Endothelial cell of umbilical vein (primary cell): ENCODE results near the gene ARPC5L. TPM values are rescaled to one million over a fixed set of nuclear protein-coding genes. Genes with fewer than 3 reads are reported as not detected.

Experiments used
- BruUV-seq: library from RNA; stranded (reverse); fragments of 400-500 nt; replicated peaks from 2 replicates; lab custom pipeline; 2021; lab: Mats Ljungman, UMichigan
- CTCF ChIA-PET: fragments of 300-600, 350-600 bp; sonication (Branson Sonifier 250); formaldehyde crosslinking; loops from one replicate; lab custom pipeline; 2021; ENCODE audit warnings: antibody characterized with exemption, inconsistent platforms; lab: Charles Lee
- POLR2A ChIA-PET: fragments of 300-600, 350-600 bp; sonication (Branson Sonifier 250); formaldehyde crosslinking; loops from one replicate; lab custom pipeline; 2021; ENCODE audit warnings: antibody characterized with exemption, inconsistent platforms; lab: Charles Lee
- DNase-seq: peaks from one replicate; pipeline ENCODE4 v3.0.0-alpha.2; 2011; ENCODE audit warnings: low read depth, low spot score
- FAIRE-seq: peaks from 2 replicates; lab custom pipeline; 2011; peaks lifted over from hg19 to GRCh38; lab: Jason Lieb, UNC
- H2AFZ ChIP-seq: 2 replicates; pipeline ENCODE4 v1.6.0; 2012; ENCODE audit warnings: low read depth, low read length, control low read depth, inconsistent platforms
- H3K27ac ChIP-seq: 2 replicates; pipeline ENCODE4 v1.5.1; 2011; ENCODE audit warnings: low read depth, mild to moderate bottlenecking, control low read depth, low read length, moderate library complexity; ENCODE audit not compliant: insufficient read depth
- H3K27me3 ChIP-seq, 2 experiments: 2 replicates each; pipeline versions ENCODE4 v1.6.0 to v1.6.1; 2011; ENCODE audit warnings: low read length in 2 of 2, mixed read lengths in 1 of 2; ENCODE audit not compliant: control insufficient read depth in 2 of 2, insufficient read depth in 2 of 2
- H3K36me3 ChIP-seq, 2 experiments: 2 replicates in 1 of 2; 3 replicates in 1 of 2; pipeline ENCODE4 v1.5.1; 2011; ENCODE audit warnings: low read length in 2 of 2, mild to moderate bottlenecking in 1 of 2, moderate library complexity in 1 of 2; ENCODE audit not compliant: control insufficient read depth in 2 of 2, insufficient read depth in 2 of 2; ENCODE audit errors: extremely low read depth in 1 of 2
- H3K4me1 ChIP-seq: 3 replicates; pipeline ENCODE4 v1.5.1; 2011; ENCODE audit warnings: mild to moderate bottlenecking, low read length; ENCODE audit not compliant: control insufficient read depth, insufficient read depth; ENCODE audit errors: extremely low read depth
- H3K4me2 ChIP-seq: 2 replicates; pipeline ENCODE4 v1.6.1; 2011; ENCODE audit warnings: low read length, control low read depth, mixed read lengths; ENCODE audit not compliant: insufficient read depth
- H3K4me3 ChIP-seq, 3 experiments: fragments of 200-600 bp in 1 of 3; sonication (generic), shearing (Covaris generic) in 1 of 3; replicated peaks in 1 of 3; 2 replicates each; pipeline ENCODE4 v1.5.1; 2011 to 2016; ENCODE audit warnings: control low read depth in 3 of 3, low read length in 3 of 3, mild to moderate bottlenecking in 2 of 3, inconsistent platforms in 1 of 3, low read depth in 1 of 3, moderate library complexity in 1 of 3; ENCODE audit not compliant: insufficient read depth in 1 of 3
- H3K79me2 ChIP-seq: 2 replicates; pipeline ENCODE4 v1.6.0; 2012; ENCODE audit warnings: low read length, inconsistent platforms; ENCODE audit not compliant: control insufficient read depth, insufficient read depth
- H3K9ac ChIP-seq: replicated peaks from 2 replicates; pipeline ENCODE3; 2011; ENCODE audit warnings: low read length, control low read depth; ENCODE audit not compliant: insufficient read depth; ENCODE audit errors: extremely low read depth
- H3K9me1 ChIP-seq: replicated peaks from 3 replicates; pipeline ENCODE4 v1.6.0; 2011; ENCODE audit warnings: mild to moderate bottlenecking, low read length; ENCODE audit not compliant: control insufficient read depth, insufficient read depth; ENCODE audit errors: extremely low read depth
- H3K9me3 ChIP-seq: replicated peaks from 2 replicates; pipeline ENCODE4 v1.5.1; 2012; ENCODE audit warnings: low read length, inconsistent platforms; ENCODE audit not compliant: control insufficient read depth, insufficient read depth
- H4K20me1 ChIP-seq: replicated peaks from 2 replicates; pipeline ENCODE3; 2011; ENCODE audit warnings: mild to moderate bottlenecking, low read length; ENCODE audit not compliant: control insufficient read depth, insufficient read depth; ENCODE audit errors: extremely low read depth
- EZH2 ChIP-seq: IDR thresholded peaks from 2 replicates; pipeline ENCODE4 v1.6.1; 2012; ENCODE audit warnings: borderline replicate concordance, low read depth, mild to moderate bottlenecking, moderate library complexity, low read length, inconsistent platforms; ENCODE audit not compliant: severe bottlenecking
- GATA2 ChIP-seq: IDR thresholded peaks from 2 replicates; pipeline ENCODE4 v1.7.0; 2011; ENCODE audit warnings: low read depth, mild to moderate bottlenecking, moderate library complexity, mixed read lengths, low read length; ENCODE audit not compliant: insufficient read length, insufficient read depth
- JUN ChIP-seq: IDR thresholded peaks from 2 replicates; pipeline ENCODE4 v1.6.1; 2011; ENCODE audit warnings: borderline replicate concordance, low read depth; ENCODE audit not compliant: insufficient read length, insufficient read depth
- MYC ChIP-seq: IDR thresholded peaks from one replicate; pipeline ENCODE4 v1.6.1; 2011; ENCODE audit warnings: mild to moderate bottlenecking, low read depth, low read length
- POLR2A ChIP-seq: IDR thresholded peaks from 2 replicates; pipeline ENCODE4 v1.6.1; 2012; ENCODE audit warnings: low read depth, mild to moderate bottlenecking, control low read depth, low read length
- dilution Hi-C: fragments of 300-500 bp; cut with MboI; formaldehyde crosslinking; loops from one replicate; pipeline ENCODE4 v1.15.0; 2019; ENCODE audit warnings: low sequenced_read_pairs; ENCODE audit not compliant: extremely low pct_ligation_motif_present
- intact Hi-C: fragments of 100-400 bp; cut with micrococcal nuclease; formaldehyde crosslinking; loops from one replicate; pipeline ENCODE4 v1.10.0; 2022
- polyA plus RNA-seq, 4 experiments: library from polyadenylated mRNA; depleted of rRNA in 3 of 4; stranded (reverse) in 3 of 4; unstranded in 1 of 4; fragments of >200 nt; gene quantifications; 2 replicates each; pipeline versions ENCODE4 v1.2.1 to v1.2.3, GENCODE V29; 2011 to 2012; ENCODE audit warnings: missing spikeins in 1 of 4
- total RNA-seq: library from RNA; stranded (reverse); gene quantifications from 2 replicates; pipeline ENCODE4 v1.2.3, GENCODE V29; 2021
- TF ChIP-seq, protein P1 (sequence below), 2 donors: IDR thresholded peaks; 1 replicate in 1 of 2; 2 replicates in 1 of 2; pipeline ENCODE4 v1.5.1; 2011; ENCODE audit warnings: low read length in 2 of 2, mild to moderate bottlenecking in 2 of 2, moderate library complexity in 2 of 2, control low read depth in 1 of 2, inconsistent platforms in 1 of 2, low read depth in 1 of 2; ENCODE audit not compliant: insufficient read depth in 1 of 2; ENCODE audit errors: extremely low read depth in 1 of 2

The ARPC5L gene
- total and polyA plus RNA-seq, 2 donors (not counting 3 experiments of a cell fraction or from before 2014, with no cell fraction given) = 60.7 to 68.1 TPM

DNA sequence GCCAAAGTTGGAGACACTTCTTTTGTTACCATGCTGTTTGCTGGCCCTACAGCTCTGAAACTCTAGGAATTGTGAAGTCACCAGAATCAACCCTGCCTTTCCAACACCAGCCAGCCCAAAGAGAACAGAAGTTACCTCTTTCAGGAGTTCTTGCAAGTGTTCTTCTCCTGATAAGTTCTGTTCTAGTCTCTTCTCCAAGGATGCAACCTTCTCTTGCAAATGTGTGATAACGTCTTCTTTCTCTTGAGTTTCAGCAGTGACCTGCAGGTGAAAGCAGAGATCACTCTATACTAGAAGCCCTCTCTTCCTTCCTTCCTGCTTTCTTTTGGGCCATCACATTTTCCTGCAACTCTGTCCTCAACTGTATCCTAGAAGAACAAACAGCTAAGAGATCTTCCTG, 49.8 kb downstream of the ARPC5L start:
- ChIA-PET POLR2A (no interaction called here), CTCF (interaction anchor here (0.9 to 1.7 kb wide), 2 partner anchors 10 to 18 kb away, joined by 3 to 4 read pairs; no protein-coding TSS in a partner anchor)

DNA sequence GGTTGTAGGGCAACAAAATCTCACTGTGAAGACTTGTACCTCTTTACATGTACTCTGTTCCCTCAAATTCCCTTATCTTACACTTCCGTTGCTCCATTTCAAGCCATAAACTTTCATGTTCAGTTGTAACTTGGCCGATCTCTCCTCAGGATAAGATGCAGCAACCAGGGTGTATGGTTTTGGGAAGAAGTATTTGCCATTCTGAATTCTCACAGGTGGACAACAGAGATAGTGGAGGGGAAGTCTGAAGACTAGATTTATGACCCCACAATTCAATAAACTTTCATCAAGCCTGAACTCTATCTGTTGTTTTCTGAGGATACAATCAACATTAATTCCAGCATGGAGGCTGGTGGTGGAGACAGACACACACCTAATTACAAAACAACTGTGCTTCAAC, 51.4 kb downstream of the ARPC5L start:
- H4K20me1 ChIP-seq = no peaks in the 10 kb centered on the region
- BruUV-seq = no TSS peak
- CTCF ChIA-PET = no interaction called here

More for the DNA sequence above, 49.8 kb downstream of the ARPC5L start:
- BruUV-seq = no TSS peak
- FAIRE-seq (no peak), DNase-seq (no peak)
- intact Hi-C loops (no loop called here), dilution Hi-C loops (no loop called here)
- Histone ChIP-seq H3K9ac (no peak overlapping the region), H3K9me1 (no peaks in the 10 kb centered on the region), H4K20me1 (no peaks in the 10 kb centered on the region), H3K27ac (no peak overlapping the region), H3K36me3 (peaks cover 0 to 4% of the 10 kb centered on the region in 2 experiments), H3K4me3 (no peak overlapping the region), H2AFZ (no peak overlapping the region), H3K4me2 (no peak overlapping the region), H3K79me2 (no peaks in the 10 kb centered on the region), H3K9me3 (no peaks in the 10 kb centered on the region), H3K4me1 (peaks cover 8% of the 10 kb centered on the region), H3K27me3 (no peaks in the 10 kb centered on the region)
- TF ChIP-seq MYC (no peak), POLR2A (no peak), EZH2 (no peak), GATA2 (no peak)
- TF ChIP-seq, protein P1, sequence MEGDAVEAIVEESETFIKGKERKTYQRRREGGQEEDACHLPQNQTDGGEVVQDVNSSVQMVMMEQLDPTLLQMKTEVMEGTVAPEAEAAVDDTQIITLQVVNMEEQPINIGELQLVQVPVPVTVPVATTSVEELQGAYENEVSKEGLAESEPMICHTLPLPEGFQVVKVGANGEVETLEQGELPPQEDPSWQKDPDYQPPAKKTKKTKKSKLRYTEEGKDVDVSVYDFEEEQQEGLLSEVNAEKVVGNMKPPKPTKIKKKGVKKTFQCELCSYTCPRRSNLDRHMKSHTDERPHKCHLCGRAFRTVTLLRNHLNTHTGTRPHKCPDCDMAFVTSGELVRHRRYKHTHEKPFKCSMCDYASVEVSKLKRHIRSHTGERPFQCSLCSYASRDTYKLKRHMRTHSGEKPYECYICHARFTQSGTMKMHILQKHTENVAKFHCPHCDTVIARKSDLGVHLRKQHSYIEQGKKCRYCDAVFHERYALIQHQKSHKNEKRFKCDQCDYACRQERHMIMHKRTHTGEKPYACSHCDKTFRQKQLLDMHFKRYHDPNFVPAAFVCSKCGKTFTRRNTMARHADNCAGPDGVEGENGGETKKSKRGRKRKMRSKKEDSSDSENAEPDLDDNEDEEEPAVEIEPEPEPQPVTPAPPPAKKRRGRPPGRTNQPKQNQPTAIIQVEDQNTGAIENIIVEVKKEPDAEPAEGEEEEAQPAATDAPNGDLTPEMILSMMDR (IDR thresholded peaks at IDR 0.05; ENCODE audit: extremely low read depth in 1 of 2, insufficient read depth in 1 of 2, low read depth in 1 of 2, low read length in 2 of 2) = no peak

More for the DNA sequence above, 51.4 kb downstream of the ARPC5L start:
- H3K4me2 ChIP-seq = no peak overlapping the region
- H2AFZ ChIP-seq = no peak overlapping the region
- no peaks in the 10 kb centered on the region for H3K9me1 ChIP-seq
- TF ChIP-seq JUN = no peak
- POLR2A ChIA-PET = no interaction called here
- no peaks in the 10 kb centered on the region for H3K27me3 ChIP-seq
- no peaks in the 10 kb centered on the region for H3K4me1 ChIP-seq
- H3K9ac ChIP-seq = no peak overlapping the region
- H3K4me3 ChIP-seq = no peak overlapping the region
- H3K9me3 ChIP-seq = no peaks in the 10 kb centered on the region
- dilution Hi-C loops = no loop called here
- H3K79me2 ChIP-seq = no peaks in the 10 kb centered on the region
- no peak overlapping the region for H3K27ac ChIP-seq
- FAIRE-seq (no peak), DNase-seq (no peak)
- intact Hi-C loops = no loop called here
- H3K36me3 ChIP-seq = peaks cover 0 to 4% of the 10 kb centered on the region in 2 experiments
